ENCODE results near the gene PDE4D.
"Not testable (repeated sequence)": the region's sequence is repeated elsewhere in the genome, so short reads cannot be mapped to it uniquely, and the experiment has no call there.

PDE4D gene

DNA sequence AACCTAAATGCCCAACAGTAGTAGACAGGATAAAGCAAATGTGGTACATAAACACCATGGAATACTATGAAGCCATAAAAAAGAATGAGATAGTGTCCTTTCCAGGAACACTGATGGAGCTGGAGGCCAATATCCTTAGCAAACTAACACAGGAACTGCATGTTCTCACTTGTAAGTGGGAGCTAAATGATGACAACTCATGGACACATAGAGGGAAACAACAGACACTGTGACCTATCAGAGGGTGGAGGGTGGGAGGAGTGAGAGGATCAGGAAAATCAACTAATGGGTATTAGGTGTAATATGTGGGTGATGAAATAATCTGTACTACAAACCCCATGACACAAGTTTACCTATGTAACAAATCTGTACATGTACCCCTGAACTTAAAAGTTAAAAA is 805.0 kb downstream of the PDE4D start:
- no peak for DNase-seq

GRCh38 chr5:59086024-59086423 is 807.5 kb downstream of the PDE4D start:
- no peak for DNase-seq

DNA sequence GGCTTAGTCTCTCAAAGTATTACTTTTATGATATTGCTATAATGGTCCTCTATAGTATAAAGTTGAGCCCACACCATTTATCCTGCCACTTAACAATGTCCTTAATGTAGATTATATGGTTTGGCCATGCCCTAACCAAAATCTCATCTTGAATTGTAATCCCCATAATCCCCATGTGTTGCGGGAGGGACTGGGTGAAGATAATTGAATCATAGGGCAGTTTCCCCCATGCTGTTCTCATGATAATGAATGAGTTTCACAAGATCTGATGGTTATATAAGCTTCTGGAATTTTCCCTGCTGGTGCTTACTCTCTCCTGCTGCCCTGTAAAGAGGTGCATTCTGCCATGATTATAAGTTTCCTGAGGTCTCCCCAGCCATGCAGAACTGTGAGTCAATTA is 811.8 kb downstream of the PDE4D start:
- no peak for DNase-seq

- DNase-seq = no peak
Observed at GRCh38 chr5:59079622-59080620, 813.6 kb downstream of the PDE4D start.

GRCh38 chr5:59071755-59072549 is 821.6 kb downstream of the PDE4D start:
- DNase-seq = no peak

DNA sequence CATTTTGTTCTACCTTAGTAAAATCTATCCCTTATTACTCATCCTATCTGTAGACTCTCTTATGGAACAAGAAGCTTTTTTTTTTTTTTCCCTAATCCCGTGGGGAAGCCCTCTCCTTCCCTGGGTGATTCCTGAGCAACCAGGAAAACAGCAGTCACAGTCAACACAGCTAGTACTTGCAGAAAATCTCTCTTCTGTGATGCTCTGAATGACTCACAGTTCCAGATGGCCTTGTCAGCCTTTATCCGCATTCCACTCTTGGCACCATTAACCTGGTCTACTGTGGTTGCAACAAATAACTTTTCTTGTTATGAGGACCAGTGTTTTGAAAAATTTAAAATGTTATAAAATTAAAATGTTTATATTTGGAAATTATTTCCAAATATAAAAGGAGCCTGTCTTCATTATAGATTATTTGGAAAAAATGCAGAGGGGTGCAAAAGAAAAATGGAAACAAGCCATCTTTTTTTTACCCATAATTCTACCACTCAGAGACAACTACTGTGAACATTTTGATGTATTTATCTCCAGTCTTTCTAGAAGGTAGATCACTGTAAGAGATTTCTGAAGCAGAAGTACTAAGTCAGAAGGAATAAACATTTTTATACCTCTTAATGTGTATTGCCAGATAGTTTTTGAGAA is 824.0 kb downstream of the PDE4D start:
- no peak for DNase-seq

DNA sequence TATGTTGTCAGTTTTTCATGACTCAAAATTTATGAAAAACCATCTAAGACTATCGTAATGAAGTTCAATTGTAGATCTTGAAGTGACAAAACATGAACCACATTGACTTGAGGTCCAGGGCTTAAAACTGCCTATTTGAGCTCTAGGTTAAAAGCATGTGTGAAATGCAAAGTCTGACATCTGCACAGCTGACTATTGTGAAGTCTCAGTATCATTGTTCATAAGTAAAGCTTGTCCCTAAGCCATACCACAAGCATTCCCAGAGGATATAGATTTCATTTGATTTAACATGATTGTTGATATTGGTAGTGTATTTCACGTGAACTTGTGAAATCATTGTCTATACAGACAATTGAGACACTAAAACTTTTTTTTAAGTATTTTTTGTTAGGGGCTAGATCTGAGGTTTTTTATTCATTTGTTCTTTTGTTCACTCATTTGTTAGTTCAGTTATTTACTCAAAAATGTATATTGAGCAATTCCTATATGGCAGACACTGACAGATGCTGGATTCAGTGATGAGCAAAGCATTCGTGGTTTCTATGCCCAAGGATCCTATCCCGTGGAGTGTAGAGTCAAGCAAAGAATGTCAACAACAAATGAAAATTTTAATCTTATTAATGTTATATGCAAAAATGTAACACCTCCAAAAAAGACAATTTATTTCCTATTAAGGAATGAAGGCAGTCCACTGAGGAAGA is 825.4 kb downstream of the PDE4D start:
- DNase-seq = no peak

DNA sequence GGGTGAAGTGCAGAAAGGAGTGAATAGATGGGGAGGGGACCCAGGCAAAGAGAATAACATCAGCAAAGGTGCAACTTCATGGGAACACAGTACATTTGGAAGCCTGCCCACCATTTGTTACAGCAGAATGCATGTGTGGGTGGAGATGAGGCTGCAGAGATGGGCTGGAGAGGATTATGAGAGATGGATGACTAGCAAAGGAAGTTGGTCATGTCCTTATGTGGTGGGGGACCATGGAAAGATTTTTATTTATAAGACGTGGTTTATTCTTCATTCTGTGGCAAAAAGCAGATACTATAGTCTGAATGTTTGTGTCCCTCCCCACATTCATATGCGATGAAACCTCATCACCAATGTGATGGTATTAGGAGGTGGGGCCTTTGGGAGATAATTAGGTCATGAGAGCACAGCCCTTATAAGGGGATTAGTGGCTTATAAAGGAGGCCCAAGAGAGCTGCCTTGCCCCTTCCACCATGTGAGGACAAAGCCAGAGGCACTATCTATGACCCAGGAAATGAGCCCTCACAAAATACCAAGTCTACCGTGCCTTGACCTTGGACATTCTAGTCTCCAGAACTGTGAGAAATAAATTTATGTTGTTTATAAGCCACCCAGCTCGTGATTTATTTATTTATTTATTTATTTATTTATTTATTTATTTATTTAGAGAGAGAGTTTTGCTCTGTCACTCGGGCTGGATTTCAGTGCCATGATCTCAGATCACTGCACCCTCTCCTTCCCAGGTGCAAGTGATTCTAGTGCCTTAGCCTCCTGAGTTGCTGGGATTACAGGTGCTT is 827.0 kb downstream of the PDE4D start:
- no peak for DNase-seq

DNA sequence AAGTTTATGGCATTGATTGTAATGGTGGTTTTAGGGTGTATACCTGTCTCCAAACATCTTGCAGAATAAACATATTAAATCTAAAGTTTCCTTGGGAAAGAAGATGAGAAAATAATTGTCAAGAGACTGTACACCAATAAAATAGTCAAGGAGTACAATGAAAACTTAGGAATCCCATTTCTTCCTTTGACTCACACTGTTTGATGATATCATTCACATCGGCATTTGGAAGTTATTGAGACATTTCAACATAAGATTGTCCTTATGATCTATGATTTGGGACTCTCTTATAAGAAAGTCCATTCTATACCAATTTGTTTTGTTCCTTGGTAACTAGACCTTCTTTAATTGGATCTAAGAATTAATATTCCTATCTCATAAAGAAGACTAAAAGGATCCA is 828.0 kb downstream of the PDE4D start:
- no peak for DNase-seq

GRCh38 chr5:59064293-59064692 is 829.2 kb downstream of the PDE4D start:
- no peak for DNase-seq

GRCh38 chr5:59062986-59063683 is 830.4 kb downstream of the PDE4D start:
- DNase-seq = no peak

- no peak for DNase-seq
Observed at GRCh38 chr5:59061377-59061776, 832.1 kb downstream of the PDE4D start.

DNA sequence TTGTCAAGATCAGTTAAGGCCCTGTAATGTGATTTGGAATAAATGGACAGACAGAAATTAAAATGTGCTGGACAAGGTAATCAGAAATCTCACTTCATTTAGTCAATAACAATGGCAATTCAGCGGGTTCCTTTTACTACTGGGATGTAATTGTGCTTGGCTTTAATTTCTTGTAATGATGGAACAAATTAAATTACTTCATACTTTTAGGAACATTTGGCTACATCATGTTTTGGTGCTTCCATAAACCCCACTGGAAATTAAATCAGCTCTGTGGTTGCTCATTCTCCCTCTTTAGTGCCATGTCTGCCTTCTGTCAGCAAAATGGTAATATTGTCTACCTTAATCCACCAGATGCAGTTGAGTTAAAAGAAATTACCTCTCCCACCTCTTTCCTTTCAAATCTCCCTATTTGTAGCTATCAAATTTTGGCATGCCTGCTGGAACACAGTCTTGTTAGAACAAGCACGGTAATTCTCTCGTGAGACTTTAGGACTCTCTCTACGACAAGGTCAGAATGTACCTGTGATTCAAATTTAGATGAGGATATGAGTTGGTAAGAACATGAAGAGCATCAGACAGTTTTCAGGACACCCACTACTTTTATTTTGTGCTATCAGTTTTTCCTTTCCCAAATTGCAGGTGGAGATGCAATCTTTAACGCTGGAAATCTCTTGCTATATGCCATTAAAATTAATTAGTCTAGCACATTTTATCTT is 834.4 kb downstream of the PDE4D start:
- no peak for DNase-seq

- no peak for DNase-seq
Observed at GRCh38 chr5:59058237-59058636, 835.3 kb downstream of the PDE4D start.

- DNase-seq = not testable (repeated sequence)
Observed at GRCh38 chr5:59056599-59056998, 836.9 kb downstream of the PDE4D start.

DNA sequence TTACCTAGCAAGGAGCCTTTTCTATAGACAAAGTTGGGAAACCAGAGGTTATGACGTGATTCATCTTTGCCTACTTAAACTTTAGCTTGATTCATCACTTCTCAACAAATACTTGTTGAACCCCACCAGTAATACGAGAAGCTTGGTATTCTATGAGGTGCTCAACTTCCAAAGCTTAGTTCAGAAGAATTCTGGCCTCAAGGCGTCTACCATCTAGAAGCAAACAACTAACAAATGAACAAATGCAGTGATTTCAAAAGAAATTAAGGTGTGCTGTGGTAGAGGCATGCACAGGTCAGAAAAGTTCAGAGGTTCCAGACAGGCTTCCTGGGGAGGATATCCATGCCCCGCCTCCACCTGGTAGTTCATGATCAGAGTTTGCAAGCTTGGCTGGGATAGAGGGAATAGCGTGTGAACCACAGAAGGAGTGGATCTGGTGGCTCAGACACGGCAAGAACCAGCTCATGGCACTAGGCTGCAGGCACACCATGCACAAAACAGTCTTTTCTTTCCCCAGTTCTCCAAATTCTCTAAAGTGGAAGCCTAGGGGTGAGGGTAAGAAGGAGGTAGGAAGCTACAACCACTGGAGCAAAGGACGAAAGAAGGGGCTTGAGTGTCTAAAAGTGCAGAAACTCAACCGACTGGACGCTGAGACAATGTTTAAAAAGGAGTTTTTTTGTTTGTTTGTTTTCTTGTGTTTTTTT is 837.6 kb downstream of the PDE4D start:
- DNase-seq = no peak

DNA sequence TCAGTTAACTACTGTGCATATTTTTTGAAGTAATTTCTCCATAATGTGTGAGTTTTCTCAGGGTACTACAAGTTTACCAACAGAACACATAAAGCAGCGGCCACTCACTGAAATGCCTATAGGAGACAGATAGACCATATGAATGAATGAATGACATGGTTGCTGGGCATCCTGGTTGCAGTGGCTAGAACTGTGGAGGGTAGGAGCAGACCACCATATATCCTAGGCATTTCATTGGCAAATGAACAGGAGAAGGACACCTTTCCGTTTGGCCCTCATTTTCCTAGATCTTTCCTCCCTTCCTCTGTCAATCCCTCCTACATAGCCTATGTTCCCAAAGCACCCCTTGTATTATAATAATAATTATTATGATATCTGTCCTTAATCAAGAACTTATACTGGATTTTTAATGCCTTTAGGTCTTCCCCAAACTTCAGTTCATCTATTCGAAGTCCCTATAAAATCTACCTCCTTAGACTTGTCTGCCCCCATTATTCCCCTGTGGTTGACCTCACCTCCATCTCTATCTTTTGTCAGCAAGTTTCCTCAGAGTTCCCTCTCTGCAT is 838.5 kb downstream of the PDE4D start:
- DNase-seq = no peak

- DNase-seq = no peak
Observed at GRCh38 chr5:59051951-59052350, 841.6 kb downstream of the PDE4D start.

DNA sequence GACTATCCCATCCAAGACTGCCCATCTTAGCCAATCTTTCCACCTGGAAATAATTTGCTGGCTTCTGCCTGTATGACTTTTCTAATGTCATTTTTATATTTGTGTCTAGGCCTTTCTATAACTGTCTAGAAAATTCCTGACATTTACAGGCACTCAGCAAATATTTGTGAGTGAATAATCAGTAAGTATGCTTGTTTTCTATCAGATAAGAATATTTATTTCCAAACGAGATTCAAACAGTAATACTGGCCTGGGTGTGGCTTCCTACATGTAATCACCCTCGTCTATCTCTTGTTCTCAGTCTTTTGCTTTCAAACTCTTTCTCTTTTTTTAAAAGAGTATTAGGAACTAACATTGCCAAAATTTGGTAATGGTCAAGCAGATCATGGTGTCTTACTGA is 844.4 kb downstream of the PDE4D start:
- no peak for DNase-seq

Data from NCI-H2171 (cell line).